HG03108 (cell line): Measurements from ENCODE around the gene NANOS1.
"Not testable (repeated sequence)": the region's sequence is repeated elsewhere in the genome, so short reads cannot be mapped to it uniquely, and the experiment has no call there.

Source experiments
- ATAC-seq: cut with Tn5 transposase; IDR thresholded peaks from one replicate; pipeline ENCODE4 v1.9.1; 2021; ENCODE audit warnings: moderate library complexity; ENCODE audit not compliant: unreplicated experiment

NANOS1 gene

DNA sequence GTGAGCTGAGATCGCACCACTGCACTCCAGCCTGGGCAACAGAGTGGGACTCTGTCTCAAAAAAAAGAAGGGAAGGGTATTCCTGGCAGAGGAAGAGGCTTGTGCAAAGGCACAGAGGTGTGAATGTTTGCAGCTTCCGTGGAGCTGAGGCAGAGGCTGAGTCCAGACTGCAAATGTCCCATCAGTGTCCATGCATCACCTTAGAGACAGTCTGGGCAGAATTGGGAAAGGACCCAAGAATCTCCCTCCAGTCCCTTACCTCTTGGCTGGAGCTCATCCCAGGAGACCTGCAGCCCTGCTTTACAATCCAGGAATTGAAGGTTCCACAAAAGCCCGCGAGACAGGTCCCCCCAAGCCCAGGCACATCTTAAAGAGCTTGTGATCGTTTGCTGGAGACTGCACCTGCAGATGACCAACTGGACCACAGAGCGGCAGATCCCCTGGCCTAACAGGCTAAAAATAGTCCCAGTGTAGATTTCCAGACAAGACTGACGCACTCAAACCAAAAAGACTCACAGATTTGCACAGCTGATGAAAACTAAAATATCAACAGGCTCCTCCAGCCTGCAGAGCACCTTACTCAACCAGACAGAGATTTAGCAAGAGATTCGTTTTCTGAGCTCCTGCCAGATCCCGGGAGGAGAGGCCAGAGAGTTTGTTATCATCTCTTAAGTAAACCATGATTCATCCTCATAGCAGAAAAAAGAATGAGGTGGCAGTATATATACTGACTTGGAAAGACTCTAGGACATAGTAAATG lies 22.9 kb upstream of the NANOS1 start:
- no peak for ATAC-seq

DNA sequence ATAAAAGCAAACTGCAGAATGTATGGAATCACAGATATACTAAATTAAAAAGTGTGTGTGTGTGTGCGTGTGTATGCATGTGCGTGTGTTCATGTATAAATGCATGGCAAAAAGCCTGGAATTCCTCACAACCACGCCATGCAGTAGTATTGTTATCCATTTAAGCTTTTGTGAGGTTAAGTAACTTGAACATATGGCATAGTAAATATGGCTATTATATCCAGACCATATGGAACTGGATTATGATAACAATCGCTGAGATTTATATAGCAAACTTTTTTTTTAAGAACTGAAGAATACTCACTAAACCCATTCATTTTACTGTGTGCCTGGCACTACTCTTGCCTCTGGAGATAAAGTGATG lies 22.3 kb upstream of the NANOS1 start:
- no peak for ATAC-seq

- ATAC-seq = no peak
These were observed 8.9 kb upstream of the NANOS1 start for GRCh38 chr10:119020627-119020946.

DNA sequence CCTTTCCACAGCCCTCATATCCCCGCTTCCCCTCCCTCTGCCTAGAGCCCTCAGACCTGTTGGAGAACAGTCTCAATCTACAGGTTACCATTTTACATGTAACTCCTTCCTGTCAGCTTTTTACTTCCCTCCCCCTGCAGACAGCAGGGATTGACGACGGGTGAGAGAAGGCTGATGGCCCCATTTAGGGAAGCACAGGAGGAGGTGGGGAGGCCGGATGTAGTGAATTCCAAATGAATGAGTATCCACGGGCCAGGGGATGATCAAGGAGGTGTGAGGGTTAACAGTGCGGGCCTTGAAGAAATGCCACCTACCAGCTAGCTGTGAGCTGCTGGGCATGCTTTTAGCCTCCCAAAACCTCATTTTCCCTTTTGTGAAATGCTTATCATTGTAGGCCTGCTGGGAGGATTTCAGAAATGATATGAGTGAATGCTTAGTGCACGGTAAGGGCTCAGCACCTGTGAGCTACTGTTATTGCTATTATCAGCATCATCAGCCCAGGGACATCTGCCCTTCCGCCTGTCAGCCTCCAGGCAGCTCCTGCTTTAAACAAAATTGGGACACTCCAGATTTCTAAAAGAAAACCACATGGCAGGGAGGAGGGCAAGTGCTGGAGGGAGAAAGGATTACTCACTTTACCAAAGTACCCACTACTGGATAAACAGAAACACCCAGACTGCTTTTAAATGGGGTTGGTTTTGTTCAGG lies 6.5 kb upstream of the NANOS1 start:
- no peak for ATAC-seq

DNA sequence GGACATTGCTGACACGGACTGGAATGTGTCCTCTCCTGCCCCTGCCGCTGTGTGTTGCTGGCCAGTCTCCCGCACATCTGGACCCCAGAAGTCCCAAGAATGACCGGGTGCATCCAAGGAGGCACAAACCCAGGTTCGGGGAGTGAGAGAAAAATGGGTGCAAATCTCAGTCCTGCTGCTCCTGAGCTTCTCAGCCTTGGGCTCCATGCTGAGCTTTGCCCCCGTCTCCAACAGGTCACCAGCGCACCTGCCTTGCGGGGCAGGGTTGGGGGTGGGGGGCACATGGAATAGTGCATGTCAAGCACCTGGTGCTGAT lies 6.0 kb upstream of the NANOS1 start:
- ATAC-seq = no peak

- no peak for ATAC-seq
These were observed 4.6 kb upstream of the NANOS1 start for GRCh38 chr10:119024882-119025281.

- ATAC-seq = no peak
These were observed 4.2 kb upstream of the NANOS1 start for GRCh38 chr10:119025336-119025735.

GRCh38 chr10:119025776-119026175 lies 3.7 kb upstream of the NANOS1 start:
- no peak for ATAC-seq

DNA sequence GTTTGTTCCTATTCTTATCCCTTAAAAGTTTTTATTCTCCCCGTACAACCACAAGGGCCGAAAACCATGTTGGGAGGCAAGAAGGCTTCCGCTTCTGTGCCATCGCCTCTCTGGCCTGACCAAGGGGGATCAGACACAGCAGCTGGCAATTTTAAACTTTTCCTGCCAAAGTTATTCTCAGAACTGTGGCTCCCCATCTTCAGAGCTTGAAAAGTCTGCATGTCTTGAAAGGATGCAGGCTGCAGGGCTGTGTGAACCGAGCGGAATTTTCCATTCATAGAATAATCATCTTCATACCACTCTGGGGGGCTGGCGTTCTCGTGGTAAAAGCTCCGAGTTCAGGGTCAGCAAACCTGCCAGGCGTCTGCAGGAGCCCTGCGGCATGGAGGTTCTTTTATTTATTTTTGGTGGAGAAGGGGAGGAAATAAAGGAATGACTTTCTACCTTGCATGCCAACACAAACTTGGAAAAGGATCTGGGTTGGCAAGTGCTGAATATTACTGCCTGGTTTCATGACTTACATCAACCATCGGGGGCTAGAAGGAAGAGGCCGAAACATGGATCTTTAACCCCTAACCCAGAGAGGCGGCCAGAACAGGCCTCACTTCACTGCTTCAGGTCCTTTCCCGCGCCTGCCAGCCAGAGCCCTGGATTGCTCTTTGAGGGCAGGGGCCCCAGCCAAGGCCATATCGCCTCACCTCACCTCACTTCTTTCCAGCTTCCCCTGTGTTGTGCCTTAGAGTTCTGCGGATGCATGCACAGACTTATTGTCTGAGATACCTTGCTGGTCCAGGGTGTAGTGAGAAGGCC lies 3.0 kb upstream of the NANOS1 start:
- ATAC-seq = no peak

- not testable (repeated sequence) for ATAC-seq
These were observed 1.0 kb upstream of the NANOS1 start for GRCh38 chr10:119028445-119028899.

DNA sequence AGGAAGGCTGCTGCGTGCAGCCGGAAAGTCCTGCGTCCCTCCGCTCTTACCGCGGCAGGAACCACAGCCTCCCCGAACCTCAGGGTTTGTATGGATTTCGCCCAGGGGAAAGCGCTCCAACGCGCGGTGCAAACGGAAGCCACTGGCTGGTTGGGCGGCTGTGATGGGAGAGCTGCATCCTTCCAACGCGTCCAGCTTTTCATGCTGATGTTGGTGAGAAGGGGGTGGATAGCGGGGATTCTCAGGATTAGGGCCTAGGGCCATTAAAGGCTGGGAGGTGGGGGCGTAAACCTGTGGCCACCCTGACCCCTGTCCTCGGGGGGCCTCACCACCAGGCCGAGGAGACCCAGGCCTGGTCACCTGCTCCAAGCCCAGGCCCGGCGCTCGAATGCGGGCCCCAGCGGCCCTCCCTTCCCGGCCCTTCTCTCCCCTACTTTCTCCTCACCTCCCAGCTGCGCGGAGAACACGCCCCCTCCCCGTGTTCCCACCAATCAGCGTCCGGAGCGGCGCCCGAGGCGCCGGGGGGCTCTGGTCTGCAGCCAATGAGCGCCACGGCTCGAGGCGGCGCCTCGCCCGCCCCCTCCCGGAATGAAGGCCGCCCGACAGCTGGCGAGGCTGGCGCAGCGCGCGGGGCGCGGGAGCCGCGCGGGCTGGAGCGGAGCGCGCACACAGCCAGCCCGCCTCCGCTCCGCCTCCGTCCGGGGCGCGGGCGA lies 458 bp upstream of the NANOS1 start:
- ATAC-seq = peak; percentile 52

DNA sequence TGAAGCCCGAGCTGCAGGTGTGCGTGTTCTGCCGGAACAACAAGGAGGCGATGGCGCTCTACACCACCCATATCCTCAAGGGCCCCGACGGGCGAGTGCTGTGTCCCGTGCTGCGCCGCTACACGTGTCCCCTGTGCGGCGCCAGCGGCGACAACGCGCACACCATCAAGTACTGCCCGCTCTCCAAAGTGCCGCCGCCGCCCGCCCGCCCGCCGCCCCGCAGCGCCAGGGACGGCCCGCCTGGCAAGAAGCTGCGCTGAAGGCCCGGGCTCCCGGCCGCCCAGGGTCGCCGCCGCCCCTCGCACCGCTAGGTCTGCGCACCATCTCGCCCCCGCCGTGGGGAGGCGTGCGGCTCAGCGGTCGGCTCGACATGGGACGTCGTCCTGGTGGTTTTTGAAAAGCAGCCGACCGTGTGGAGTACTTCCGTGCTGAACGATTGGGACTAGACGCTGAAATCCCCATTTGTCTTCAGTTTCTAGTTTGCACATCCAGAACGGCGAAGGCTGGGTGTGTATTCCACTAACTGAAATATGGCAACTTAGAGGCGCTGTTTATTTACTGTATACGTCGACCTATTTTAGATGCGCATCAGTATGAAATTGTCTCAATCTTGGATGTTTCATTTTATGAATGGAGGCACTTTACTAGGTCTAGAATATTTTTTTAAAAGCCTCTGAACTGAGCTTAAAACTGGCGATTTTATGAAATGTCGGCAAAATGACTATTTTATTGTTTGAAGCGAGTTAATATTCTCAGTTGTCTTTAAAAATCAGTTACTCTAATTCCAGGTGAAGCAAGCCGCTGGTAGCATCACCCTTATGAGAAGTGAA lies 1.1 kb downstream of the NANOS1 start:
- ATAC-seq = peak; percentile 55

GRCh38 chr10:119031496-119032059 lies 2.1 kb downstream of the NANOS1 start:
- no peak for ATAC-seq

DNA sequence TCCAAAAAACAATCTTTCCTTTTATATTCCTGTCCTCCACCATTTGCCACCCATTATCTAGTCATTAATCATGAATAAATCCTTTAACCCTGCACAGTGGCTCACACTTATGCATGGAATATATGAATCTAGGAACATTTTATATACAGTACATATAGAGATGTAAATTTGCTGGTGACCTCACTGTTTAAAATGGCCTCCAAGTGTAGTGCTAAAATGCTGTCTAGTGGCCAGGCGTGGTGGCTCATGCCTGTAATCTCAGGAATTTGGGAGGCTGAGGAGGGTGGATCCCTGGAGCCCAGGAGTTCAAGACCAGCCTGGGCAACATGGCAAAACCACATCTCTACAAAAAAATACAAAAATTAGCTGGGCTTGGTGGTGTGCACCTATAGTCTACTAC lies 9.6 kb downstream of the NANOS1 start:
- no peak for ATAC-seq

DNA sequence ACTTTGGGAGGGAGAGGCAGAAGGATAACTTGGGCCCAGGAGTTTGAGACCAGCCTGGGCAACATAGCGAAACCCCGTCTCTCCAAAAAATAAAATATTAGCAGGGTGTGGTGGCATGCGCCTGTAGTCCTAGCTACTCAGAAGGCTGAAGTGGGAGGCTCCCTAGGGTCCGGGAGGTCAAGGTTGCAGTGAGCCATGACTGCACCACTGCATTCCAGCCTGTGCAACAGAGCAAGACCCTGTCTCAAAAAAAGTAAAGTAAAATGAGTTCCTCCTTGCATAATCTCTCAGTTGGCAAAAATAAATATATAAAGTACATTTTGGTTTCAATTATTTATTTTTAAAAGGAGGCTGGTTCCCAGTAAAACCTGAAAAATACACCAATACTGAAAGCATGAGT lies 11.8 kb downstream of the NANOS1 start:
- ATAC-seq = no peak

- no peak for ATAC-seq
These were observed 12.7 kb downstream of the NANOS1 start for GRCh38 chr10:119042169-119042568.

DNA sequence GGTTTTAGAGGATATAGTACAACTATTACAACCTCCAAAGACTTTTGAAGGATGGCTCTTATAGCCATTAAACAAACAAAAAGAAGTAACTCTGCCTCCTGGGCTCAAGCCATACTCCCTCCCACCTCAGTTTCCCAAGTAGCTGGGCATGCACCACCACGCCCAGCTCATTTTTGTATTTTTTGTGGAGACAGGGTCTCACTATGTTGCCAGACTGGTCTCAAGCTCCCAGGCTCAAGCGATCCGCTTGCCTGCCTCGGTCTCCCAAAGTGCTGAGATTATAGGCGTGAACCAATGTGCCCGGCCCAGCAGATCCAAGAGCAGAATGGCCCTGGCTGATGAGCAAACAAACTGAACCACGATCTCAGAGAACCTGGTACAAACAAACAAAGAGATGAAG lies 16.0 kb downstream of the NANOS1 start:
- no peak for ATAC-seq

- no peak for ATAC-seq
These were observed 19.8 kb downstream of the NANOS1 start for GRCh38 chr10:119049361-119049760.

GRCh38 chr10:119049777-119050176 lies 20.3 kb downstream of the NANOS1 start:
- ATAC-seq = no peak

GRCh38 chr10:119051775-119052174 lies 22.3 kb downstream of the NANOS1 start:
- no peak for ATAC-seq
